HPDE6-E6E7 (cell line): ENCODE data around the gene TSC22D1.

Experiments used
- DNase-seq: peaks from one replicate; pipeline ENCODE4 v3.0.0; 2011; ENCODE audit warnings: missing footprints; ENCODE audit errors: extremely low spot score

The TSC22D1 gene

GRCh38 chr13:44383945-44384344 lies 192.2 kb downstream of the TSC22D1 start:
- DNase-seq, result no peak

DNA sequence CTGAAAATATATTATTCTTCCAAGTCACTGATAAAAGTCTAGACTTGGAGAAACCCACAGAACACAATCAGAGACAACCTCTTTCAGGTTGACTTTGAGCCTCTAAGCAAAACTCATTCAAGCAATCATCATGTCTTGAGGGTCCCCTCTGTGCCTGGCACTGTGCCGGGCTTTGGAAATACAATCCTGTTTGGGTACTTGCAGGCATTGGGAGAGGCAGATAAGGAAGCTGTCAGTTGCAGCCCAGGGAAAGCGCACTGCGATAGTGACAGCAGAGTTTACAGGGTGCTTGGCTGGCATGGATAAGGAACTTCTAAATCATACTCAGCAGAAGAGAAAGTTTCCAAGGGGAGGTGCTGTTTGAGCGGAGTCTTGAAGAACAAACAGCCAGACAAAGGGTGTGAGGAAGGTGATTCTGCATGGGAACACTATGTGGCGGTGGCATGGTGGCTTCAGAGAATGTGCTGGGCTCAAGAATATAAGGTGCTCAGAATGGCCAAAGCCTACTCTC lies 193.4 kb downstream of the TSC22D1 start:
- no peak for DNase-seq
